Stimulated activated CD8-positive, alpha-beta memory T cell treated with anti-CD3 and anti-CD28 coated beads, Interleukin-7, amount 100 ng/mL, for 4 hours (primary cell): Measurements from ENCODE around the gene H2BW2.
"Not testable (repeated sequence)": the region's sequence is repeated elsewhere in the genome, so short reads cannot be mapped to it uniquely, and the experiment has no call there.

Experiments
- DNase-seq, 2 donors: peaks; one replicate each; pipeline ENCODE4 v3.0.0-alpha.2; 2020; ENCODE audit warnings: low read depth in 2 of 2

Gene H2BW2

GRCh38 chrX:104039689-104040505, at the start of gene H2BW2:
Gene H2BW2, plus strand, starts transcription at chrX:104039956. Its CDS starts 39 bp downstream, at chrX:104039995.
- DNase-seq, result no peak

- DNase-seq, result no peak
Observed at GRCh38 chrX:103999234-103999633, 40.5 kb upstream of the H2BW2 start.

GRCh38 chrX:104008831-104009230, 30.9 kb upstream of the H2BW2 start:
- no peak for DNase-seq

GRCh38 chrX:104013158-104013557, 26.6 kb upstream of the H2BW2 start:
- no peak for DNase-seq

GRCh38 chrX:104013606-104014005, 26.1 kb upstream of the H2BW2 start, which contains the start of gene H2BW1:
Gene H2BW1, minus strand, starts transcription at chrX:104013708. Its CDS starts 132 bp downstream, at chrX:104013576.
- DNase-seq, result no peak

GRCh38 chrX:104015576-104015975, 24.2 kb upstream of the H2BW2 start:
- not testable (repeated sequence) for DNase-seq

- no peak for DNase-seq
Observed at GRCh38 chrX:104018126-104018525, 21.6 kb upstream of the H2BW2 start.

GRCh38 chrX:104041003-104041402, 1.2 kb downstream of the H2BW2 start:
- no peak for DNase-seq

GRCh38 chrX:104045642-104046041, 5.9 kb downstream of the H2BW2 start:
- DNase-seq, result no peak

- DNase-seq, result no peak
Observed at GRCh38 chrX:104047171-104047570, 7.4 kb downstream of the H2BW2 start.

GRCh38 chrX:104054956-104055355, 15.2 kb downstream of the H2BW2 start:
- not testable (repeated sequence) for DNase-seq

- not testable (repeated sequence) for DNase-seq
Observed at GRCh38 chrX:104062636-104063035, 22.9 kb downstream of the H2BW2 start.

GRCh38 chrX:104075778-104076445, 36.2 kb downstream of the H2BW2 start, which contains the start of gene TMSB15C:
Gene TMSB15C, minus strand, starts transcription at chrX:104076236.
- DNase-seq, result not testable (repeated sequence)

GRCh38 chrX:104077854-104078253, 38.1 kb downstream of the H2BW2 start:
- DNase-seq, result not testable (repeated sequence)

- DNase-seq, result no peak
Observed at GRCh38 chrX:104084063-104084462, 44.3 kb downstream of the H2BW2 start.

GRCh38 chrX:104084534-104085277, 45.0 kb downstream of the H2BW2 start:
- no peak for DNase-seq

- no peak for DNase-seq
Observed at GRCh38 chrX:104085477-104085876, 45.7 kb downstream of the H2BW2 start.

- DNase-seq, result no peak
Observed at GRCh38 chrX:104085919-104086318, 46.2 kb downstream of the H2BW2 start.
